ENCODE measurements around the gene TTC21A.

DNA sequence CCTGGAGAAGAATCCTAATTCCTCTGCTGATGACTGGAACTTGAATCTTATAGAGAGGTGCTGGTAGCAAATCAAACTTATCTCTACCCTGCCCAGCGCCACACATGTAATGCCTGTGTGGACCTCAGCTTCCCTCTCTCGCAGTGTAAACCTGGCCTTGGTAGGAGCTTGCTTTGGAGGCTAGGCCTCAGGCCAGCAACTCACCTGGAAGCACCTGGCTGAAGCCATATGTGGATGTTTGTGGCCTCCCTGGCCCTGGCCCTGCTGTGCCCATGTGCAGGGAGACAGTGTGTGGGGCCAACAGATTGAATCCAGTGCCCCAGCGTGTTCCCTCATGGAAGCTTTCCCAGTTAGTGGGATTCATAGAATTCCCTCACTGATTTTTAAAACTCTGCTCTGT lies 8.4 kb downstream of the TTC21A start:
- TF ChIP-seq, protein P1, sequence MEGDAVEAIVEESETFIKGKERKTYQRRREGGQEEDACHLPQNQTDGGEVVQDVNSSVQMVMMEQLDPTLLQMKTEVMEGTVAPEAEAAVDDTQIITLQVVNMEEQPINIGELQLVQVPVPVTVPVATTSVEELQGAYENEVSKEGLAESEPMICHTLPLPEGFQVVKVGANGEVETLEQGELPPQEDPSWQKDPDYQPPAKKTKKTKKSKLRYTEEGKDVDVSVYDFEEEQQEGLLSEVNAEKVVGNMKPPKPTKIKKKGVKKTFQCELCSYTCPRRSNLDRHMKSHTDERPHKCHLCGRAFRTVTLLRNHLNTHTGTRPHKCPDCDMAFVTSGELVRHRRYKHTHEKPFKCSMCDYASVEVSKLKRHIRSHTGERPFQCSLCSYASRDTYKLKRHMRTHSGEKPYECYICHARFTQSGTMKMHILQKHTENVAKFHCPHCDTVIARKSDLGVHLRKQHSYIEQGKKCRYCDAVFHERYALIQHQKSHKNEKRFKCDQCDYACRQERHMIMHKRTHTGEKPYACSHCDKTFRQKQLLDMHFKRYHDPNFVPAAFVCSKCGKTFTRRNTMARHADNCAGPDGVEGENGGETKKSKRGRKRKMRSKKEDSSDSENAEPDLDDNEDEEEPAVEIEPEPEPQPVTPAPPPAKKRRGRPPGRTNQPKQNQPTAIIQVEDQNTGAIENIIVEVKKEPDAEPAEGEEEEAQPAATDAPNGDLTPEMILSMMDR (IDR thresholded peaks at IDR 0.05; ENCODE audit: borderline replicate concordance, extremely low read depth, low read length, poor library complexity, severe bottlenecking) = no peak
- no peak for TF ChIP-seq EZH2 (IDR thresholded peaks at IDR 0.05; ENCODE audit: borderline replicate concordance, low read depth, low read length, severe bottlenecking)
